GM21390 (cell line): ENCODE results near the gene PXK.
A peak's percentile ranks its signal among the peaks of the same experiment; 100 is the strongest.
"Not testable (repeated sequence)": the region's sequence is repeated elsewhere in the genome, so short reads cannot be mapped to it uniquely, and the experiment has no call there.

ENCODE experiments used
- ATAC-seq: cut with Tn5 transposase; IDR thresholded peaks from one replicate; pipeline ENCODE4 v1.9.1; 2021; ENCODE audit not compliant: unreplicated experiment

The PXK gene

DNA sequence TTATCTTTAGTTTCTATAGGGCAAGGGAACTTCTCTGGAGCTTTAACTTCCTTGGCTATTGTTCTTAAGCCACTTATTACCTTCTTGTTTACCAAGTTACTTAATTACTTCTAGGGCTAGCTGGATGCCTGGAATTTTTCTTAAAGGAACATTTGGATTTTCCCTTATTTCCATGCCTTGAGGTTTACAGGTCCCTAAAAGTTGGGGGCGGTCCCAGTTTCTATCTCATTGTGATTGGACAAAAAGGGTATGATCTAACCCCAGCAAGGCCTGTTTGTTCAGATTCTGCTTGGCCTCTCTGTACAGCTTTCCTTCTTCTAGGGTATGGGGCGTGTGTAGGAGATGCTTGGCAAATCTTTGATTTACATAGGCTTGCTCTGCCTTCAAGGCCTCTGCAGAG is 83.5 kb downstream of the PXK start:
- ATAC-seq = no peak

DNA sequence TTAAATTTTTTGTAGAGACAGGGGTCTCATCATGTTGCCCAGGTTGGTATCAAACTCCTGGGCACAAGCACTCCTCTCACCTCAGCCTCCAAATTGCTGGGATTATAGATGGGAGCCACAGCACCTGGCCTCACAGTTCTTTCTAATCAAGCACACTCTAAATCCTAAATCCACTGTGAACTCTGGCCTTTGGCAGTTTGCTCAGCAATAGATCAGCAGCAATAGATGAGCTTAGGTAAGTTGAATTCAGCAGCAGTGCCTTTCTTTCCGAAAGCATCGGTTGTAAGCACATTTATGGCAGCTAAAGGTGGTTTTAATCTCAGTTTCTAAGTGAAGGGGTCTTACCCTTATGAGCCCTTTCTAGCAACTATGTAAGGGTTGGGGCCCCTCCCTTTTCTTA is 84.4 kb downstream of the PXK start:
- ATAC-seq = no peak

DNA sequence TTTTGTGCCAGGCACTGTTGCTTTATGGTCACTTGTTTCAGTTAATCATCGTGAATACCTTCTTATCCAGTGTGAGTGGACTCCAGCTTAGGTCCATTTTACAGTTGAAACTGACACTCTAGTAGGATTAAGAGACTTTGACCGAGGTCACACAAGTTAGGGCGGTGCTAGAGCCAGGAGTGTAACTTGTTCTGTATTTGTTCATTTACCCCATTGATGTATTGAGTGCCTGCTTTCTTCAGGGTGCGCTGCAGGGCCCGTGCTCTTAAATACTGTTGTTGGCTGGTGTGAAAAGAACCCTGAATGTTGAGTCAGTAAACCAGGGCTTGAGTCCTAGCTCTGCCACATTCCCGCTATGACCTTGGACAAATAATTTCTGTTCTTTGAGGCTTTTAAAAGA is 85.5 kb downstream of the PXK start:
- no peak for ATAC-seq

DNA sequence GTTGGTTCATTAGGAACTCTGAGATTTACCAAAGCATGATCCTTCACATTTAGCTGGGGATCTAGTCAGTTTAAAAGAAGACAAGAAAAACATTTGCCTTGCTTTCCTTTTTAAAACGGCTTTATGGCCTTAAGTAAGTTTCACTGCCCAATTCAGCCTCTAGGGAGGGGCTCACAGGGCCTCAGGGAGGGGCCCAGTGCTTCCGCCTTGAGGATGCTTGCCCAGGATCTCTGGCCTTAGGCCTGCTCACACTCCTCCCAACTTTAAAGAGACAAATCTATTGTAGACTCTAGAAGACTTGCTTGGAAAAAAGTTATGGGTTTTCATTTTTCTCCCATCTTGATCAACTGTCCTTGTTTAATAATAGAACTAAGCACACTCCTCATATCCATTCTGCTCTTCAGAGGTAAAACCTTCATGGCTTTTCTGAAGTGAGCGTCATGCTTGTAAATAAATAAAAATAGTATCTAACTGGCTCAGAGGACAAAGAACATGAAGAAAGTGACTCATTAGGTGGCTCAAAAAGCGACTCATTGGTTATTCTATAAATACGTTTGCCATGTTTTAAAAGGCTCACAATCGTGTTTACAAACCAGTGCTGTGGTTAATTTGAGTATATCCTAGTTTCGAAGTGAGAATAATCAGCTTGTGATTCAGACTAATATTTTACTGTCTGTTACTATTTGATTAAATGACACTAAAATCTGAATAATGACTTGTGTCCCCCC is 87.3 kb downstream of the PXK start:
- peak; percentile 76 for ATAC-seq

- ATAC-seq = no peak
These were observed 88.3 kb downstream of the PXK start for GRCh38 chr3:58421004-58421403.

DNA sequence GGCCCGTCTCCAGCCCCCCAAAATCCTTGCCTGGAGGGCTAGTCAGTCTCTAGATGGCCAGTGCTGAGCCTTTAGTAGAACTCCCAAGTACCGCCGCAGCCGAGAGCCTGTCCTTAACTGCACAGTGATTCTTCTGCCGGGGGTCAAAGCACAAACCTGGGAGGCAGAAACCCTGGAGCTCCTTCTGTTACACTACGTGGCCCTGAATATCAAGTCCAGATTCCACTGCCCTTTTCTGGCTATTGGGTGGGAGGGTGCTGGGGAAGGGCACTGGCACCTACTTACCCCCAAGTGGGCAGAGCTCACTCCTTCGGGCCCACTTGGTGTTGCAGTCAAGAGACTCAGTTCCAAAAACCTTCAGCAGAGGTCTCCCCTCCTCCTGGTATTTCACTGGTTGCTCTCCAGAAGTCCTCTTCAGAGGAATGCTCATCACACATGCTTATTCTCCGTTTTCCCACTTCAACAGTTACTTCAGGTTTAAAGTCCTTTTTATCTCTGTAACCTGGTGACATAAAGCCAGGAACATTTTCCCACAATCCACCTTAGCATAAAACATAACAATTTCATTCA is 90.1 kb downstream of the PXK start:
- ATAC-seq = no peak

DNA sequence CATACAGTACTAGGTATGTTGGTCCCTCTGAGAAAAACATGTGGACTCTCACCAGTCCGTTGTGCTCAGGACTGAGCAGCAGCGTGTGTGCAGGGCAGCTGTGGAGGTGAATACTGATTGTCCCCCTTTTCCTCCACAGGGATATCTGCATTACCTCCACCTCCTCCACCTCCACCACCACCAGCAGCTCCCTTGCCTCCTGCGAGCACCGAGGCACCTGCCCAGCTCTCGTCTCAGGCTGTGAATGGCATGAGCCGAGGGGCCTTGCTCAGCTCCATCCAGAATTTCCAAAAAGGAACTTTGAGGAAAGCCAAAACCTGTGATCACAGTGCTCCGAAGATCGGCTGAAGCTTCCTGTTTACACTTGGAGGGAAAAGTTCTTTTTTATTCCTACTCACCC is 91.9 kb downstream of the PXK start:
- no peak for ATAC-seq

DNA sequence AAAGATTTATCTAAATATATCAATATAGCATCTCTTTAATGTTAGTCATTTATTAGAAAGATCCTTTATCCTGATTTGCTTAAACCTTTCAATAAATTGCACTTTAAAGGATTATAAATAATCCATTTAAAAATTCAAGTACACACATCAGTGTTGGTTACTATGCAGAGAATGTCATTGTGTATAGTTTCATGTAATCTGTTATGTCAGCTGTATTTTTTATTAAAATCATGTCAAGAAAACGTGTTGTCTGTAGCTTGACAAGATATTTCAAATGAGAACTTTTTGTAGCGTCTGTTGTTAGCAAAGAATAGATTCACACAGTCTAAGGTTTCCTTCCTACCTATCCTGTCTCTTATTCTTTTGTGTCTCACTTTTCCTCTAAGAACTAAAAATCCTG is 93.1 kb downstream of the PXK start:
- ATAC-seq = no peak

- no peak for ATAC-seq
These were observed 95.1 kb downstream of the PXK start for GRCh38 chr3:58427661-58428361.

DNA sequence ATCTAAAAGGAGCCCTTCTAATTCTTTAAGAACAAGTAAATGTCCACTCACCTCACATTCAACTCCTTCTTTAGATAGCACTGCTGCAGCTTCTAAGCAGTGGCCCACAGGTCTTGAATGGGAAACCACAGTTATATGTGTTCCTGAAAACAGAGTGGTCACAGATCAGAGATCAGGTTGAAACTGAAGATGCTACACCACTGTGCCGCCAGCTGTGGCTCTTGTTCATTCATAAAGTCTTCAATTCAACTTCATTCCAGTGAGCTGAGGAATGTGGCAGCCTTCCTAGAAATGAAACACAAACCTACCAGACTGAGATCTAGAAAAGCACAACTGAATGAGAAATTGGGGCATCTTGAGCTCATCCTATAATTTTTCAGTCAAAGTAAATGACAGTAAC is 97.0 kb downstream of the PXK start:
- peak; percentile 67 for ATAC-seq

DNA sequence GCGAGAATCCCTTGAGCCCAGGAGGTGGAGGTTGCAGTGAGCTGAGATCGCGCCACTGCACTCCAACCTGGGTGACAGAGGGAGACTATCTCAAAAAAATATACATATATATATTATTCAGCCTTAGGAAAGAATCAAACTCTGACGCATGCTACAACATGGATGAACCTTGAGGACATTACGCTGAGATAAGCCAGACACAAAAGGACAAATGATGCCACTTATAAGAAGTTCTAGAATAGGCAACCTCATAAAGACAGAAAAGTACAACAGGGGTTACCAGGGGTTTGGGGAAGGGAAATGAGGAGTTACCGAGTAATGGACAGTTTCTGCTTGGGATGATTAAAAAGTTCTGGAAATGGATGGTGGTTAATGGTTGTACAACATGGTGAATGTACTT is 100.2 kb downstream of the PXK start:
- ATAC-seq = no peak

- ATAC-seq = peak; percentile 94
These were observed 100.9 kb downstream of the PXK start, which contains the start of gene PDHB for GRCh38 chr3:58433400-58434167. Gene PDHB, minus strand, starts transcription at chr3:58433832. Its CDS starts 23 bp downstream, at chr3:58433809.

GRCh38 chr3:58434168-58434504 is 101.4 kb downstream of the PXK start:
- ATAC-seq = no peak

- no peak for ATAC-seq
These were observed 101.8 kb downstream of the PXK start for GRCh38 chr3:58434511-58434910.

GRCh38 chr3:58434990-58435389 is 102.3 kb downstream of the PXK start:
- no peak for ATAC-seq

- not testable (repeated sequence) for ATAC-seq
These were observed 104.6 kb downstream of the PXK start for GRCh38 chr3:58437276-58437675.

DNA sequence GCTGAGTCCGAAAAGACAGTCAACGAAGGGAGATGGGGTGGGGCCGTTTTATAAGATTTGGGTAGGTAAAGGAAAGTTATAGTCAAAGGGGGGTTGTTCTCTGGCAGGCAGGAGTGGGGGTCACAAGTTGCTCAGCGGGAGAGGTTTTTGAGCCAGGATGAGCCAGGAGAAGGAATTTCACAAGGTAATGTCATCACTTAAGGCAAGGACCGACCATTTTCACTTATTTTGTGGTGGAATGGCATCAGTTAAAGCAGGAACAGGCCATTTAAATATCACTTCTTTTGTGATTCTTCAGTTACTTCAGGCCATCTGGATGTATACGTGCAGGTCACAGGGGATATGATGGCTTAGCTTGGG is 108.3 kb downstream of the PXK start:
- not testable (repeated sequence) for ATAC-seq

DNA sequence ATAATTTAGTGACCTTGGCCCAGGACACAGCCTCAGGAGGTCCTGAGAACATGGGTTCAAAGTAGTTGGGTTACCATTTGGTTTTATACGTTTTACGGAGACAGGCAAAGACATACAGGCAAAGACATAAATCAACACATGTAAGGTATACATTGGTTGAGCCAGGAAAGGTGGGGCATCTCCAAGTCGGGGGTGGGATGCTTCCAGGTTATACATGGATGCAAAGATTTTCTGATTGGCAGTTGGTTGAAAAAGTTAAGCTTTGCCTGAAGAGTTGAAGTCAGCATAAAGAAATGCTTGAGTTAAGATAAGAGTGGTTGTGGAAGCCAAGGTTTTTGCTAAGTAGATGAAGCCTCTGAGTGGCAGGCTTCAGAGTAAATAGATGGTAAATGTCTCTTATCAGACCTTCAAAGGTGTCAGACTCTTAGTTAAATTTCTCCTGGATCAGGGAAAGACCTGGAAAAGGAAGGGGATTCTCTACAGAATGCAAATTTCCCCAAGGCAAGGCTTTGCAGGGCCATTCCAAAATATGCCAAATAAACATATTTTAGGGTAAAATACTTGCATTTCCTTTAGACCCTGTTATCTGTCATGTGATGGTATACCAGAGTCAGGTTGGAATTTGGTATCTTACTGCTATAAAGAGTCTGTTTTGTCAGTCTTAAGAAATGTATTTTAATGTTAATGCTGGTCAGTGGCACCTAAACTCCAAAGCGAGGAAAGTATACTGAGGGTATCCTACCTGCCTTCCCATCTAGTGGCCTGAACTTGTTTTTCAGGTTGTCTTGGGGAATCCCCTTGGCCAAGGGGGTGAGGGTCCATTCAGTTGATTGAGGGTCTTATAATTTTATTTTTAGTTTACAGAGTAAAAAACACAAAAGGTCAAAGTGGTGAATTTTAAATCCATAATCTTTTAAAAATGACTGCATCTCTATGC is 109.1 kb downstream of the PXK start:
- ATAC-seq = no peak

GRCh38 chr3:58452176-58452575 is 119.5 kb downstream of the PXK start:
- ATAC-seq = no peak

- no peak for ATAC-seq
These were observed 126.5 kb downstream of the PXK start for GRCh38 chr3:58459160-58459559.

- ATAC-seq = no peak
These were observed 130.1 kb downstream of the PXK start for GRCh38 chr3:58462829-58463180.
